H9 (cell line): Measurements from ENCODE around the gene SEMA5A. TPM values are rescaled to one million over a fixed set of nuclear protein-coding genes. Genes with fewer than 3 reads are reported as not detected.

ENCODE experiments used
- DNase-seq: peaks from one replicate; pipeline ENCODE4 v3.0.0-alpha.2; 2017
- H2AFZ ChIP-seq: one replicate; pipeline ENCODE4 v1.6.1; 2013; ENCODE audit warnings: mild to moderate bottlenecking, low read length, control low read depth, moderate library complexity
- H2AK5ac ChIP-seq: 2 replicates; pipeline ENCODE4 v1.6.1; 2013; ENCODE audit warnings: low read length, control low read depth, mixed read lengths; ENCODE audit not compliant: insufficient read length
- H2BK120ac ChIP-seq: one replicate; pipeline ENCODE4 v1.6.1; 2013; ENCODE audit warnings: low read depth, mild to moderate bottlenecking, low read length, control low read depth, inconsistent platforms; ENCODE audit not compliant: poor library complexity, severe bottlenecking
- H2BK12ac ChIP-seq: 2 replicates; pipeline ENCODE4 v1.6.1; 2013; ENCODE audit warnings: low read length, control low read depth, mixed read lengths, low read depth; ENCODE audit not compliant: insufficient read length
- H2BK15ac ChIP-seq: 2 replicates; pipeline ENCODE4 v1.6.1; 2013; ENCODE audit warnings: low read depth, low read length, control low read depth
- H2BK20ac ChIP-seq: one replicate; pipeline ENCODE4 v1.6.1; 2013; ENCODE audit warnings: low read depth, mild to moderate bottlenecking, low read length, control low read depth, inconsistent platforms; ENCODE audit not compliant: poor library complexity, severe bottlenecking
- H2BK5ac ChIP-seq: 2 replicates; pipeline ENCODE4 v1.6.1; 2013; ENCODE audit warnings: low read length, control low read depth, mixed read lengths; ENCODE audit not compliant: insufficient read length
- H3K14ac ChIP-seq: 2 replicates; pipeline ENCODE4 v1.6.1; 2013; ENCODE audit warnings: low read length, control low read depth; ENCODE audit not compliant: insufficient read depth
- H3K18ac ChIP-seq: 2 replicates; pipeline ENCODE4 v1.6.1; 2013; ENCODE audit warnings: low read depth, mild to moderate bottlenecking, mixed read lengths, low read length, control low read depth; ENCODE audit not compliant: insufficient read length
- H3K23ac ChIP-seq: 2 replicates; pipeline ENCODE4 v1.6.1; 2013; ENCODE audit warnings: low read length, control low read depth, mixed read lengths, low read depth; ENCODE audit not compliant: insufficient read length
- H3K23me2 ChIP-seq: 2 replicates; pipeline ENCODE4 v1.6.1; 2013; ENCODE audit warnings: low read depth, mild to moderate bottlenecking, mixed read lengths, low read length, control low read depth; ENCODE audit not compliant: insufficient read length, poor library complexity, severe bottlenecking
- H3K27ac ChIP-seq: 2 replicates; pipeline ENCODE4 v1.5.1; 2013; ENCODE audit warnings: low read length, control low read depth, mixed read lengths, low read depth; ENCODE audit not compliant: insufficient read length
- H3K27me3 ChIP-seq: 2 replicates; pipeline ENCODE4 v1.6.1; 2013; ENCODE audit warnings: low read length, control low read depth, inconsistent platforms; ENCODE audit not compliant: insufficient read depth
- H3K4ac ChIP-seq: 2 replicates; pipeline ENCODE4 v1.6.1; 2013; ENCODE audit warnings: low read depth, mild to moderate bottlenecking, control low read depth, inconsistent platforms, low read length, moderate library complexity
- H3K4me1 ChIP-seq: 2 replicates; pipeline ENCODE4 v1.6.1; 2013; ENCODE audit warnings: low read length, control low read depth, inconsistent platforms; ENCODE audit not compliant: insufficient read depth
- H3K4me2 ChIP-seq: 2 replicates; pipeline ENCODE4 v1.6.1; 2013; ENCODE audit warnings: low read length, control low read depth, mixed read lengths; ENCODE audit not compliant: insufficient read length, insufficient read depth
- H3K56ac ChIP-seq: 2 replicates; pipeline ENCODE4 v1.6.1; 2013; ENCODE audit warnings: low read depth, mild to moderate bottlenecking, mixed read lengths, low read length, control low read depth; ENCODE audit not compliant: insufficient read length
- H3K79me1 ChIP-seq: 2 replicates; pipeline ENCODE4 v1.6.1; 2013; ENCODE audit warnings: low read depth, mild to moderate bottlenecking, moderate library complexity, low read length, control low read depth, inconsistent platforms; ENCODE audit not compliant: insufficient read depth, poor library complexity, severe bottlenecking
- H3K79me2 ChIP-seq: 2 replicates; pipeline ENCODE4 v1.6.1; 2013; ENCODE audit warnings: low read length, control low read depth, inconsistent platforms; ENCODE audit not compliant: insufficient read depth
- H3K9ac ChIP-seq: 2 replicates; pipeline ENCODE4 v1.6.1; 2013; ENCODE audit warnings: low read length, control low read depth, mixed read lengths; ENCODE audit not compliant: insufficient read length; ENCODE audit errors: extremely low read depth
- H3K9me3 ChIP-seq: one replicate; pipeline ENCODE4 v1.6.1; 2013; ENCODE audit warnings: low read depth, low read length, inconsistent platforms; ENCODE audit not compliant: control insufficient read depth
- H3T11ph ChIP-seq: one replicate; pipeline ENCODE4 v1.6.1; 2013; ENCODE audit warnings: mild to moderate bottlenecking, low read length, control low read depth, inconsistent platforms
- H4K20me1 ChIP-seq: one replicate; pipeline ENCODE4 v1.6.1; 2013; ENCODE audit not compliant: control insufficient read depth, insufficient read length, insufficient read depth
- H4K5ac ChIP-seq: 2 replicates; pipeline ENCODE4 v1.6.1; 2013; ENCODE audit warnings: low read depth, mild to moderate bottlenecking, mixed read lengths, low read length, control low read depth; ENCODE audit not compliant: insufficient read length
- H4K8ac ChIP-seq: replicated peaks from 2 replicates; pipeline ENCODE4 v1.6.1; 2013; ENCODE audit warnings: low read length, control low read depth, mixed read lengths, low read depth; ENCODE audit not compliant: insufficient read length
- H4K91ac ChIP-seq: 2 replicates; pipeline ENCODE4 v1.6.1; 2013; ENCODE audit warnings: low read depth, mild to moderate bottlenecking, moderate library complexity, mixed read lengths, low read length, control low read depth; ENCODE audit not compliant: insufficient read length
- H3K27ac Mint-ChIP-seq, 3 experiments: 2 replicates in 2 of 3; 3 replicates in 1 of 3; pipeline ENCODE4 v1.8.0; 2020 to 2021; ENCODE audit warnings: mixed read lengths in 3 of 3, mild to moderate bottlenecking in 1 of 3, moderate library complexity in 1 of 3
- H3K27me3 Mint-ChIP-seq: 2 replicates; pipeline ENCODE4 v1.8.0; 2021; ENCODE audit warnings: low read depth, mild to moderate bottlenecking, moderate library complexity, mixed read lengths
- H3K36me3 Mint-ChIP-seq, 3 experiments: 2 replicates in 2 of 3; 3 replicates in 1 of 3; pipeline ENCODE4 v1.8.0; 2020 to 2021; ENCODE audit warnings: low read depth in 3 of 3, mixed read lengths in 3 of 3; ENCODE audit not compliant: insufficient read depth in 1 of 3
- H3K4me1 Mint-ChIP-seq, 2 experiments: 2 replicates each; pipeline ENCODE4 v1.8.0; 2020; ENCODE audit warnings: mixed read lengths in 2 of 2
- H3K4me3 Mint-ChIP-seq, 2 experiments: 2 replicates in 1 of 2; 3 replicates in 1 of 2; pipeline ENCODE4 v1.8.0; 2020 to 2021; ENCODE audit warnings: mild to moderate bottlenecking in 2 of 2, mixed read lengths in 2 of 2, moderate library complexity in 1 of 2
- H3K9me3 Mint-ChIP-seq, 2 experiments: 2 replicates in 1 of 2; 3 replicates in 1 of 2; pipeline ENCODE4 v1.8.0; 2020; ENCODE audit warnings: mild to moderate bottlenecking in 2 of 2, mixed read lengths in 2 of 2, moderate library complexity in 1 of 2
- WGBS: extraction: QIAGEN DNeasy Blood & Tissue Kit; methylation state at CpG from one replicate; pipeline ENCODE4 v1.1.7; 2013; ENCODE audit warnings: missing lambda C conversion rate, low lambda C conversion rate, mixed read lengths; ENCODE audit not compliant: insufficient read length; ENCODE audit errors: extremely low coverage; 5-methylcytosine and 5-hydroxymethylcytosine counted together
- total RNA-seq: library from RNA; stranded (reverse); gene quantifications from 2 replicates; pipeline ENCODE4 v1.2.1, GENCODE V29; 2021
- TF ChIP-seq, protein P1 (sequence below): fragments of 200-600 bp; sonication (generic); conservative IDR thresholded peaks from 3 replicates; pipeline ENCODE4 v1.8.0; 2021; ENCODE audit warnings: antibody characterized with exemption, mild to moderate bottlenecking

The SEMA5A gene
- total RNA-seq, 1 experiment from 2014 or later, result 4.3 TPM

DNA sequence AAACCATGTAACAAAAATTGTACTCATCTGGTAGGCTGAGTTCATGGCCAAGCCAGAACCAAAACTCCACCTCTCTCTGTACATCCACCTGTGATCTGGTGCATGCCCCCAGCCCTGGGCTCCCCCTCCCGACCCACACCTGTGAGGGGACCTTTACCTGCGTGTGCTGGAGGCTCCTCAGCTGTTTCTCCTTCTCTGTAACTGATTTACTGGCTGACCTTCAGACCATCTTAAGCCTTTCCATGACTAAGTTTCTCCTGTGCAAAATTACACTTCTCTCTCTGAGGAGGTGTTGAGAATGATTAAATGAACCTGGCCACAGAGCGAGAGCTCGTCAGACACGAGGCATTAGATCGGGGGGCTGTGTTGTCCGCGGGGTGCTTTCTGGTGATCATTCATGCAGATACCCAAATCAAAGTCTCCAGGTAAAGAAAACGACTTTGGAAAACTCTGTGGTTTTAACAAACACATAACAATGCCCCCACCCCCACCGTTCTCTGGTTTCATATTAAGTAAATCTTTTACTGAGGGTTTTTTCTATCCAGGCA, 136.4 kb downstream of the SEMA5A start:
- Histone ChIP-seq H2BK5ac (no peak overlapping the region), H3K79me1 (no peaks in the 10 kb centered on the region), H3K23ac (no peak overlapping the region), H2BK20ac (no peak overlapping the region), H4K8ac (no peak overlapping the region), H3K23me2 (no peaks in the 10 kb centered on the region), H4K5ac (no peak overlapping the region), H4K20me1 (no peaks in the 10 kb centered on the region), H3K18ac (no peak overlapping the region), H2BK15ac (no peak overlapping the region), H3K9ac (no peak overlapping the region), H3K4me2 (no peak overlapping the region), H3T11ph (no peak overlapping the region), H2AK5ac (no peak overlapping the region), H3K56ac (no peak overlapping the region), H3K79me2 (no peaks in the 10 kb centered on the region), H3K27me3 (no peaks in the 10 kb centered on the region; the same call in 1 of the 2 replicates), H3K4ac (no peak overlapping the region), H4K91ac (no peak overlapping the region), H2BK120ac (no peak overlapping the region), H3K4me1 (no peaks in the 10 kb centered on the region), H3K9me3 (no peaks in the 10 kb centered on the region), H2BK12ac (no peak overlapping the region), H3K27ac (no peak overlapping the region), H3K14ac (no peak overlapping the region), H2AFZ (no peak overlapping the region)
- TF ChIP-seq, protein P1, sequence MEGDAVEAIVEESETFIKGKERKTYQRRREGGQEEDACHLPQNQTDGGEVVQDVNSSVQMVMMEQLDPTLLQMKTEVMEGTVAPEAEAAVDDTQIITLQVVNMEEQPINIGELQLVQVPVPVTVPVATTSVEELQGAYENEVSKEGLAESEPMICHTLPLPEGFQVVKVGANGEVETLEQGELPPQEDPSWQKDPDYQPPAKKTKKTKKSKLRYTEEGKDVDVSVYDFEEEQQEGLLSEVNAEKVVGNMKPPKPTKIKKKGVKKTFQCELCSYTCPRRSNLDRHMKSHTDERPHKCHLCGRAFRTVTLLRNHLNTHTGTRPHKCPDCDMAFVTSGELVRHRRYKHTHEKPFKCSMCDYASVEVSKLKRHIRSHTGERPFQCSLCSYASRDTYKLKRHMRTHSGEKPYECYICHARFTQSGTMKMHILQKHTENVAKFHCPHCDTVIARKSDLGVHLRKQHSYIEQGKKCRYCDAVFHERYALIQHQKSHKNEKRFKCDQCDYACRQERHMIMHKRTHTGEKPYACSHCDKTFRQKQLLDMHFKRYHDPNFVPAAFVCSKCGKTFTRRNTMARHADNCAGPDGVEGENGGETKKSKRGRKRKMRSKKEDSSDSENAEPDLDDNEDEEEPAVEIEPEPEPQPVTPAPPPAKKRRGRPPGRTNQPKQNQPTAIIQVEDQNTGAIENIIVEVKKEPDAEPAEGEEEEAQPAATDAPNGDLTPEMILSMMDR, result no peak
- Mint-ChIP-seq H3K36me3 (0 out of 7 replicates have a peak, but pooled peaks cover 0 to 2% (median 0%) of the 10 kb centered on the region in 3 experiments), H3K27me3 (no peaks in the 10 kb centered on the region), H3K4me3 (no peak overlapping the region), H3K27ac (no peak overlapping the region), H3K4me1 (peaks cover 3 to 8% of the 10 kb centered on the region in 2 experiments), H3K9me3 (no peaks in the 10 kb centered on the region)
- no peak for DNase-seq
- no CpG with 5 or more reads among the region's 10 CpGs for WGBS
